Medulla oblongata (tissue), 1 donor: ENCODE measurements around the gene ESRRB.

ENCODE experiments used
- DNase-seq: peaks from one replicate; pipeline ENCODE4 v3.0.0-alpha.2; 2015; ENCODE audit errors: extremely low spot score

The ESRRB gene

GRCh38 chr14:76352639-76353281 is 23.2 kb upstream of the ESRRB start:
- peak; percentile 45 for DNase-seq

DNA sequence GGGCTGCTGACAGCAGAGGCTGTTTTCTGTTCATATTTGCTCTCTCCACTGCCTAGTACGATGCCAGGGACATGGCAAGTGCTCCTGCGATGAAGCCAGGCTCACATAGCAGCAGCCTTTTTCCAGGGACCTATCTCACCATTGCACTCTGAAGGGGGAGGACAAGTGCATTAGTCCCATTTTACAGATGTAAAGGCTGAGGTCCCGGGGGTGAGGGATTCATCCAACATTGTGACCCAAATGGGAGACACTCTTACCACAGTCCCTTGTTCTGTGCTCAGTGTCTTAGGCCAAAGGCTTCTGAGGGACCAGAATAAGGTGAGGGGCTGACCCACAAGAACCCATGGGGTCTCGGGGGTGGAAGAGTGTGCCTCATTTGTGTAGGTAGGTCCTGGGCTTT is 21.6 kb upstream of the ESRRB start:
- no peak for DNase-seq

DNA sequence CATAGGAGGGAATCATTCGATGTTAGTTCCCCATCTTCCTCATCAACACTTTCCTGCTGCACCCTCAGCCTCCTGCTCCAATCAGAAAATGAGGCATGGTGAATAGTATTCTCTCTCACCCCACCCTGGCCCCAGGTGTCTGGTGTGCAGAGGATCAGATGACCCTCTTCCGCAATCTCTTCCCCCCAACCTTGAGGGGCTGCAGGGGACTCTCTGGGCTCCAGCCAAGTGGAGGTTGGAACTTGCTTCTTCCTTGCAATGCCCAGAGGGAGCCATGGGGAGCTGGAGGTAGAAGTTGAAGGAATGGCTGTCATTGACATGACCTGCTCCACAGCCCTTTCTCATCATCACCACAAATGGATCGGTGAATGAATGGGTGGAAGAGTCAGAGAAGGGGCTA is 20.2 kb upstream of the ESRRB start:
- DNase-seq: no peak

GRCh38 chr14:76371066-76371465 is 4.9 kb upstream of the ESRRB start:
- no peak for DNase-seq

DNA sequence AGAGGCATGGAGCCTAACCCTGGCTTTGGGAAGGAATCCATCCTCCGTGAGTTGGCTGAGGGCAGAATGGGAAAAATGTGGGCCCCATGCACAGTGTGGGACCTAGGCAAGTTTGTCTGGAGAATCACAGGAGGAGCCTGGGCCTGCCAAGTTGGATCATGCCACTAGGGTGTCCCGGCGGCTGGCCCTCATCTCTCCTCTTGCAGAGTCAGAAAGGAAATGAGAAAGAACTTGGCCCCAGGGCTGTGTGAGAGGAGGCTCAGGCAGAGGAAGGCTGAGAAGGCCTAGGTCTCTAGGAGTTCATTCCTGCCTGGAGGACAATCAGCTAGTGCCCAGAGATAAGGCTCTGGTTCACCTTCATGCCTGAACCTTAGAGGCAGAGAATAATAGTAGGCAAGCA is 2.5 kb upstream of the ESRRB start:
- no peak for DNase-seq

DNA sequence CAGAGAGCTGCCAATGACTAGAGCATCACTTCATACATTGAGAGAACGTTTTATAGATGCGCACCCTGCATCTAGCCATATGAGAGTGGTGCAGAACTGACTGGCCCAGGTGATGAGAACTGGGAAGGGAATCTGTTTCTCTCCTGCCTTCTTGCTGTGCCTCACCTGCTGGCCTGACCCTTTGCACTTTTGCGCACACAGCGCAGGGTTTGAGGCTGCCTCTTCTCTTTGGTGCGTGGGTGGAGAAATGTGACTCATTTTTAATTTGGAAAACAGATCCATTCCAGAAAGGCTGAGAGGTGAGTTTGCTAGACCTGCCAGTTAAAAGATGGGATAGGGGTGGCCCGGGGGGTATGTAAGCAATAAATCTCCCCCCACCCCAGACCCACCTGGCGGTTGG is 453 bp upstream of the ESRRB start:
- no peak for DNase-seq

GRCh38 chr14:76376409-76376877 is 506 bp downstream of the ESRRB start:
- DNase-seq: no peak

- peak; percentile 47 for DNase-seq
Measured at GRCh38 chr14:76376878-76377734, 1.2 kb downstream of the ESRRB start.

- no peak for DNase-seq
Measured at GRCh38 chr14:76377735-76378074, 1.8 kb downstream of the ESRRB start.

- no peak for DNase-seq
Measured at GRCh38 chr14:76380991-76381390, 5.1 kb downstream of the ESRRB start.

DNA sequence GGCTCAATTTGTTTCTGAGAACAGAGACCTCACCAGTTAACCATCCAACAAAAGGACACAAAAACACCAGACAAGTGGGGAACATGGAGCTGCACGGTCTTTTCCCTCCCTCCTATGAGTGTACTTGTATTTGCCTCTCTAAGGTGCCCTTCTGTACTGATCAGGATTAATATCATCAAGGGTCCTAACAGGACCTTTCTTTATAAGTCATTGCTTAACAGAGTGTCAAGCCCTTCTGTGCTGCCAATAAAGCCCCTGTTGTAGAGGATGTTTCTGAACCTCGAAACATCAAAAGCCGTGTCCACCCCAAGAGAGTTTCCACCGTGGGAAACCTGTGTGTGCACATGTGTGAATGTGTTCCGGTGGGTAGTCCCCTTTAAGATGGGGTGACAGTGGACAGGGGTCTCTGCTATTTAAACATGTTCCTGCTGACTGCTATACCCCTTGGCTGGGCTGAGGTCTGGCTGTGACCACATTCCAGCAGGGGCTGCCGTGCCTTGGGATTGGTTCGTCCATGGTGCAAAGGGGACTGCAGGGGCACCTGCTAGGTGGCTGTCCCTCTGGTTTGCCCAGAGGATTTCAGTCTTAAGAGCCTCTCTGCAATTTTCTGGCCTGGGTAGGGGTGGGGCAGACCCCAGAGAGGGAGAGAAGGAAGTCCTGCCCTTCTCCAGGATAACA is 6.0 kb downstream of the ESRRB start:
- no peak for DNase-seq

DNA sequence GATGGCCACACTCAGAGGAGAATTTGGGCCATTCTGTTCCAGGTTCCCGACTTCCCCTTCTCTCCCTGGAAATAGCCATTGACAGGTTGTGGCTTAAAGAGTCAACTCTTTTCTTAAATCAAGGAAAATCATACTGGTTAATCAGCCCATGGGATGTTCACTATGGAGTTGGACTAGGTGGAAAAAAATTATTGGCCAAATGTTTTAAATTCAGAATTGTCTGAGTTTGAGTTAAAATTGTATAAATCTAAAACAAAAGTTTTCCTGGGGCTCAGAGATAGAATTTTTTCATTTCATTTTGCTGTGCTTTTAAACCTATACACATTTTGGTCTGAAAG is 6.5 kb downstream of the ESRRB start:
- DNase-seq: no peak

- DNase-seq: no peak
Measured at GRCh38 chr14:76385435-76385834, 9.5 kb downstream of the ESRRB start.

DNA sequence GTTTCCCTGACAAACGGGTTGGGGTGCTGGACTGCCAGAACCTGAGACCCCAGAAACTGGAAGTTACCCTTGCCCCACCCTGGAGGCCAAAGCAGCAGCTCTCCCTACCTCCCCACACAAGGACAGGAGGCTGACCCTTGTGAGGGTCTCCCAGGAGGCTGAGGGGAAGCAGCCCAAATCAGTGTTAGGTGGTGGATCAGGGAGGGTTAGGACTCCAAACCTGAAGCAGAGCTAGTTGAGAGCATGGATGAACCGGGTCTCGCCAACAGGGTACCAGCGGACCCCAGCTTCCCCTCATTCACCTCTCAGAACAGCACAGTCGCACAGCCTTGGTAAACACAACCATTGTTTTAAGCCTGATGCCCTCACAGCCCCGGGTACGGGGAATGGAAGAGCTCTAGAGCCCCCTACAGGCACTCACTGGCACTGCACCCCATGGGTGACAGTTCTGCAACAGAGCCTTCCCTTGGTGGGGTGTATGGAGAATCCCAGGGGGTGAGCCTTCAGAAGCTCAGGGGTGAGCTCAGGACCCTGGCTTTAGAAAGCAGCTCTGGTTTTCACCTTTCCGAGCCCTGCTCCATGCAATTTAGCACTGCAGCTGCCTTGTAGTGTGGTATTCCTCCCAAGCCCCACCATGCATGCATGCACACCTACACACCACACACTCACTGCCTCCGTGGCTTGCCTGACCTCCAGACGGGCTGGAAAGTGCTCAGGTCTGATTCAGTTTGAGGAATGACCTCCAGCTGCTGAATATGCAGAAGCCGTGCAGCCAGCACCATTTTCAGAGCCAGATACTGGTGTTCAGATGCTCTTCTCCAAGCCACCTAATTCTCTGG is 11.2 kb downstream of the ESRRB start:
- peak; percentile 86 for DNase-seq

- DNase-seq: no peak
Measured at GRCh38 chr14:76389841-76390240, 13.9 kb downstream of the ESRRB start.

DNA sequence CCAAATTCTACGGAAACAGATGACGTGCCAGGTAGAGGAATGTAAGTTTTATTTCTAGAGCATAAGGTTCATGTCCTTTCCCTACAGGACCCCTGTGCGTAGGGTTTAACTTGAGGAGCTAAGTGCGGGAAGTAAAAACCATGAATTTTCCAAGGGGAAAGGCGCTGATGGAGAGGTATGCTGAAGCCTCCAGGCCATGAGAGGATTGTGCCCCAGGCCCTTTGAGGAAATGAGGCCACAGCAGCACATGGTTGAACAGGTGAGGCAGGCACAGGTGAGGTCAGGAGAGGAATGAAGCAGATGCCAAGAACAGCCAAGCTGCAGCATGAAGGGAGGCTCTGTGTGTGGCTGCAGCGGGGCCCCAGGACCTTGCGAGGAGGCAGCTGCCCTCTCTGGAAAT is 14.7 kb downstream of the ESRRB start:
- DNase-seq: no peak

DNA sequence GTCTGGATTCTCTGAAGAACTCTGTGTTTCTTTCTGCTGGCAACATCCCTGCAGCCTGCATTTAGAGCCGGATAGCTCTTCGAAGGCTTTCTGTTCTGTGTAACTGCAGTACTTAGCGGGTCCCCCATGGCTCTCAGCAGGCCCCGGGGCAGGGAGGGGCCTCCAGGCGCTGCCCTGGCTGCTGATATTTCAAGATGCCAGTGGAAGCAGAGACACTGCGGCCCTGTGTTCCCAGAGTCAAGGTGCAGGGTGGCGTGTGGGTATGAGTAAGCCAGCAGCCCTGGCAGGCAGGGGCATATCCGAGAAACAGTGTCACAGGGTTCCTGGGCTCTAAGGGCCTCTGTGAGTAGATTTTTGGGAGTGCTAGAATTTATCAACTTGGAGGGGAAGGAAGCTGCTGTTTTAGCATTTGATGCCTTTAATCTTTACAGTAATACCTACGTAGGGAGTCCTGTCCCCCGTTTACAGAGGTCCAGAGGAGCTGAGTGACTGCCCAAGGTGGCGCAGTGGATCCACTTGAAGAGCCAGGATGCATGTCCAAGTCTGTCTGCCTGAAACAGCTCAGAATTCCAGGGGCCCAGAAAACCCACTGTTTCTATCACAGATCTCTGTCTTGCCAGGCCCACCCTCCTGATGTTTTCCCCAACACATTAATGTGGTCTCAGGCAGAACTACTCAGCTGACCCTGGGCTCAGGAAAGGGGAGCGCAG is 16.2 kb downstream of the ESRRB start:
- no peak for DNase-seq

GRCh38 chr14:76394569-76394968 is 18.6 kb downstream of the ESRRB start:
- no peak for DNase-seq

DNA sequence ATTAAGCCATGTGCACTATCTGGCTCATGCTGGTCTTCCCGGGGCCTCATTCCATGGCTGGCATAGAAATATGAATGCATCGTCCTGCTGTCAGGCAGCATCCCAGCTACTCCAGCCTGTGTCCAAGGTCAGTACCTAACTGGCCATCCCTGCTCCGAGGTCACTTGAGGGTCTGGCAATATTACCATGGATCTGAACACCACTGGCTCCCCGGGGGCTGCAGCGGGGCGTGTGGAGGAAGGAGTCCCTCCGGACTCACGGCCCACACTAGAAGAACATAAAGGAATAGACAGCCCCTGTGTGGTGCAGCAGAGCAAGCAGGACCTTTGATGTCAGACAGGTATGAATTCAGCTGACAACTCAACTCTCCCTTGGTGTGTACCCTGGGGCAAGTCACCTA is 19.2 kb downstream of the ESRRB start:
- DNase-seq: no peak

DNA sequence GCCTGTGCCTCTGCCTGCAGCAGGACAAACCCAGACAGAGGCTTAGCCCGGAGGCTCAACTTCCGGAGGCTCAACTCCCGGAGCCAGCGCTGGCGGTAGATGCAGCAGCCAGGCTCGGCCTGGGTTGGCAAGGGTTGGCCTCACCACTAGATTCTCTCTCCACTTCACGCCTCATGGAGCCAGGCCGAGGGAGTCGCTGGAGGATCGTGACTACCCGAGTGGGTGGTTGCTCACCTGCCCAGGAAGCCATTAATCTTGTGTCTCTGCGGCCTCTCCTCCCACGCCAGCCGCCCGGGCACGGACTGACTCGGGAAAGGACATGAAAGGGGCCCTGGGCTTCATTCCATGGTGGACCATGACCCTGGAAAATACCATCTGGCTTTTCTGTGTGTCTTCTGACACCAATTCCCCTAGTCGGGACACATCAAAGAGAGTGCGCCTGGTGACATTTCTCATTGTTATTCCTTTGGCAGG is 20.8 kb downstream of the ESRRB start:
- DNase-seq: no peak

DNA sequence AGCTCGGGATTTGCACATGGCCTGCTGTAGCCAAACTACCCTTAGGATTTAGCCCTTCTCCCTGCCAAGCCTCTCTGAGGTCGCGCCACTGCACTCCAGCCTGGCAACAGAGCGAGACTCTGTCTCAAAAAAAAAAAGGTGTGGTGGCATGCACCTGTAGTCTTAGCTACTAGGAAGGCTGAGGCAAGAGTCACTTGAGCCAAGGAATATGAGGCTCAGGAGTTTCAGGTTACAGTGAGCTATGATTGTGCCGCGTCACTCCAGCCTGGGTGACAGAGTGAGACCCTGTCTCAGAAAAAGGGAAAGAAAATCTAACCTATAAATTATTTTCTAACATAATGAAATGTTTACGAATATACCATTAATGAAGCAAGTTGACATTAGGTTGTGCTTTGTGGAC is 29.7 kb downstream of the ESRRB start:
- DNase-seq: no peak
